ENCODE data around the gene BRWD1.

GRCh38 chr21:39152271-39152670, 161.2 kb downstream of the BRWD1 start:
- TF ChIP-seq EP300 (IDR thresholded peaks at IDR 0.05; ENCODE audit: low read depth) (no peak), CTCF (IDR thresholded peaks at IDR 0.05) (no peak)

Data from transverse colon (tissue), 3 donors.